HEK293 (cell line): Measurements from ENCODE around the gene EHD1.

Experiments used
- CTCF ChIA-PET: fragments of 350-600 bp; formaldehyde crosslinking; extraction: SDS; loops from one replicate; lab custom pipeline; 2021; ENCODE audit warnings: antibody characterized with exemption; lab: Yijun Ruan, JAX
- POLR2A ChIA-PET: fragments of 300-600 bp; formaldehyde crosslinking; extraction: SDS; loops from one replicate; lab custom pipeline; 2020; ENCODE audit warnings: antibody characterized with exemption, inconsistent platforms; lab: Yijun Ruan, JAX
- H3K27ac ChIP-seq: fragments of 200-500 bp; sonication (Bioruptor generic); 2 replicates; pipeline ENCODE4 v1.5.1; 2014; ENCODE audit warnings: low read depth, low read length, control low read depth, inconsistent platforms; ENCODE audit errors: extremely low read depth
- H3K36me3 ChIP-seq, 2 experiments: fragments of 200-500 bp in 1 of 2; sonication (Bioruptor generic) in 1 of 2; 1 replicate in 1 of 2; 2 replicates in 1 of 2; pipeline ENCODE4 v1.5.1; 2014 to 2017; ENCODE audit warnings: inconsistent platforms in 2 of 2, low read length in 2 of 2; ENCODE audit not compliant: control insufficient read depth in 2 of 2, insufficient read depth in 1 of 2
- H3K4me1 ChIP-seq: fragments of 200-500 bp; sonication (Bioruptor generic); 2 replicates; pipeline ENCODE4 v1.5.1; 2014; ENCODE audit warnings: mild to moderate bottlenecking, low read length, inconsistent platforms; ENCODE audit not compliant: control insufficient read depth, insufficient read depth
- H3K4me3 ChIP-seq: 2 replicates; pipeline ENCODE4 v1.5.1; 2011; ENCODE audit warnings: low read depth, mild to moderate bottlenecking, control low read depth, low read length, moderate library complexity
- H3K9me3 ChIP-seq: fragments of 200-500 bp; sonication (Bioruptor generic); 2 replicates; pipeline ENCODE4 v1.5.1; 2014; ENCODE audit warnings: low read depth, low read length, inconsistent platforms; ENCODE audit not compliant: control insufficient read depth, insufficient read depth
- GLIS1 ChIP-seq: fragments of 450-650 bp; formaldehyde crosslinking; IDR thresholded peaks from 2 replicates; pipeline ENCODE4 v1.5.1; 2016; ENCODE audit warnings: missing biosample characterization, missing genetic modification characterization
- KLF10 ChIP-seq: fragments of 450-650 bp; IDR thresholded peaks from 2 replicates; pipeline ENCODE4 v1.5.1; 2018; ENCODE audit warnings: missing biosample characterization, mild to moderate bottlenecking, missing genetic modification characterization
- SCRT1 ChIP-seq: fragments of 450-650 bp; formaldehyde crosslinking; IDR thresholded peaks from 2 replicates; pipeline ENCODE4 v1.5.1; 2016; ENCODE audit warnings: missing biosample characterization, missing genetic modification characterization, borderline replicate concordance
- WT1 ChIP-seq: fragments of 450-650 bp; formaldehyde crosslinking; IDR thresholded peaks from 2 replicates; pipeline ENCODE4 v1.5.1; 2016; ENCODE audit warnings: missing biosample characterization, missing genetic modification characterization
- ZBTB17 ChIP-seq: fragments of 450-650 bp; formaldehyde crosslinking; IDR thresholded peaks from 2 replicates; pipeline ENCODE4 v1.5.1; 2016; ENCODE audit warnings: missing biosample characterization, missing genetic modification characterization
- ZNF211 ChIP-seq: fragments of 450-650 bp; formaldehyde crosslinking; IDR thresholded peaks from 2 replicates; pipeline ENCODE4 v1.5.1; 2016; ENCODE audit warnings: low read depth, missing biosample characterization, missing genetic modification characterization
- ZNF302 ChIP-seq: fragments of 450-650 bp; formaldehyde crosslinking; IDR thresholded peaks from 2 replicates; pipeline ENCODE4 v1.5.1; 2016; ENCODE audit warnings: missing biosample characterization, missing genetic modification characterization, low read depth
- ZNF335 ChIP-seq: fragments of 450-650 bp; formaldehyde crosslinking; conservative IDR thresholded peaks from 2 replicates; pipeline ENCODE4 v1.5.1; 2016; ENCODE audit warnings: missing biosample characterization, missing genetic modification characterization
- ZNF341 ChIP-seq: fragments of 450-650 bp; formaldehyde crosslinking; IDR thresholded peaks from 2 replicates; pipeline ENCODE4; 2016; ENCODE audit warnings: low read depth, missing biosample characterization, missing genetic modification characterization
- ZNF354C ChIP-seq: fragments of 450-650 bp; formaldehyde crosslinking; IDR thresholded peaks from 2 replicates; pipeline ENCODE4 v1.5.1; 2016; ENCODE audit warnings: missing biosample characterization, missing genetic modification characterization, low read depth, borderline replicate concordance
- ZNF473 ChIP-seq: fragments of 450-650 bp; formaldehyde crosslinking; IDR thresholded peaks from 2 replicates; pipeline ENCODE4 v1.5.1; 2017; ENCODE audit warnings: missing biosample characterization, missing genetic modification characterization
- ZNF549 ChIP-seq: fragments of 450-650 bp; IDR thresholded peaks from 2 replicates; pipeline ENCODE4 v1.5.1; 2018; ENCODE audit warnings: missing biosample characterization, missing genetic modification characterization, mild to moderate bottlenecking, inconsistent platforms, moderate library complexity
- ZNF558 ChIP-seq: fragments of 450-650 bp; formaldehyde crosslinking; IDR thresholded peaks from 2 replicates; pipeline ENCODE4 v1.5.1; 2016; ENCODE audit warnings: missing biosample characterization, missing genetic modification characterization
- ZNF664 ChIP-seq: fragments of 450-650 bp; formaldehyde crosslinking; IDR thresholded peaks from 2 replicates; pipeline ENCODE4 v1.5.1; 2016; ENCODE audit warnings: missing biosample characterization, missing genetic modification characterization
- TF ChIP-seq, protein P1 (sequence below): fragments of 450-650 bp; formaldehyde crosslinking; IDR thresholded peaks from 2 replicates; pipeline ENCODE4 v1.5.1; 2016; ENCODE audit warnings: missing biosample characterization, missing genetic modification characterization
- TF ChIP-seq, protein P2 (sequence below): fragments of 450-650 bp; formaldehyde crosslinking; IDR thresholded peaks from 2 replicates; pipeline ENCODE4 v1.5.1; 2016; ENCODE audit warnings: missing biosample characterization, missing genetic modification characterization
- TF ChIP-seq, protein P3 (sequence below): fragments of 450-650 bp; formaldehyde crosslinking; IDR thresholded peaks from 2 replicates; pipeline ENCODE4 v1.5.1; 2016; ENCODE audit warnings: missing biosample characterization, missing genetic modification characterization, borderline replicate concordance
- TF ChIP-seq, protein P4 (sequence below): fragments of 450-650 bp; formaldehyde crosslinking; IDR thresholded peaks from 2 replicates; pipeline ENCODE4 v1.5.1; 2017; ENCODE audit warnings: missing biosample characterization, mild to moderate bottlenecking, missing genetic modification characterization, moderate library complexity

Gene EHD1

DNA sequence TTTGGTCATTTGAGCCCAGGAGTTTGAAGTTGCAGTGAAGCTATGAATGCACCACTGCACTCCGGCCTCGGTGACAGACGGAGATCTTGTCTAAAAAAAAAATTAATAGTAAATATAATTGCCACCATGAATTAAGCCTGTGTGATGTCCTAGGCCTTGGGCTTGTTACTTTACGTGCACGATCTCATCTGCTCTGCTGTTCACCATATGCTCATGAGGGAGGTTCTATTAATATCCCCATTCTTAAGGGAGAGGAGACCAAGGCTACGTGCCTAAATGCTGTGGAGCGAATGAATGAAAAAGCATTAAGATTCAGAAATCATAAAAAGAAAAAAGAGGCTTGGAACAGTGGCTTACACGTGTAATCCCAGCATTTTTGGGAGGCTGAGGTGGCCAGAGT is 41.2 kb upstream of the EHD1 start (continued):
- TF ChIP-seq ZNF549 (tag by site-specific recombination) = no peak

DNA sequence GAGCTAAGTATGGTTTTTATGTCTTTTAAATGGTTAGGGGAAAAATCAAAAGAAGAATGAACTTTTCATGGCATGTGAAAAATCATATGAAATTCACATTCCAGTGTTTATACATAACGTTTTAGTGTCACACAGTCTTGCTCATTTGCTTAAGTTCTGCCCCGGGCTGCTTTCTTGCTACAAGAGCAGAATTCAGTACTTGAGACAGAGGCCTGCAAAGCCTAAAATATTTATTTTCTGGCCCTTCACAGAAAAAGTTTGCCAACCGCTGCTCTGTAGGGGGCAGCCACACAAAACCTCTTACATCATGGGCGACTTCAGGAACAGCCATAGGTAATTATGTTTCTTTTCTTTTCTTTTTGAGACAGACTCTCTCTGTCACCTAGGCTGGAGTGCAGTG is 39.6 kb upstream of the EHD1 start:
- TF ChIP-seq, protein P1, sequence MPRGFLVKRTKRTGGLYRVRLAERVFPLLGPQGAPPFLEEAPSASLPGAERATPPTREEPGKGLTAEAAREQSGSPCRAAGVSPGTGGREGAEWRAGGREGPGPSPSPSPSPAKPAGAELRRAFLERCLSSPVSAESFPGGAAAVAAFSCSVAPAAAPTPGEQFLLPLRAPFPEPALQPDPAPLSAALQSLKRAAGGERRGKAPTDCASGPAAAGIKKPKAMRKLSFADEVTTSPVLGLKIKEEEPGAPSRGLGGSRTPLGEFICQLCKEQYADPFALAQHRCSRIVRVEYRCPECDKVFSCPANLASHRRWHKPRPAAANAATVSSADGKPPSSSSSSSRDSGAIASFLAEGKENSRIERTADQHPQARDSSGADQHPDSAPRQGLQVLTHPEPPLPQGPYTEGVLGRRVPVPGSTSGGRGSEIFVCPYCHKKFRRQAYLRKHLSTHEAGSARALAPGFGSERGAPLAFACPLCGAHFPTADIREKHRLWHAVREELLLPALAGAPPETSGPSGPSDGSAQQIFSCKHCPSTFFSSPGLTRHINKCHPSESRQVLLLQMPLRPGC = no peak
- TF ChIP-seq SCRT1 (tag by site-specific recombination) = no peak
- TF ChIP-seq ZNF335 (tag by site-specific recombination) = peak; percentile 53
- peak; percentile 50; the same call in 1 of the 2 replicates for TF ChIP-seq ZNF341 (tag by site-specific recombination)
- TF ChIP-seq ZNF558 = no peak
- TF ChIP-seq ZNF354C = no peak
- TF ChIP-seq, protein P2, sequence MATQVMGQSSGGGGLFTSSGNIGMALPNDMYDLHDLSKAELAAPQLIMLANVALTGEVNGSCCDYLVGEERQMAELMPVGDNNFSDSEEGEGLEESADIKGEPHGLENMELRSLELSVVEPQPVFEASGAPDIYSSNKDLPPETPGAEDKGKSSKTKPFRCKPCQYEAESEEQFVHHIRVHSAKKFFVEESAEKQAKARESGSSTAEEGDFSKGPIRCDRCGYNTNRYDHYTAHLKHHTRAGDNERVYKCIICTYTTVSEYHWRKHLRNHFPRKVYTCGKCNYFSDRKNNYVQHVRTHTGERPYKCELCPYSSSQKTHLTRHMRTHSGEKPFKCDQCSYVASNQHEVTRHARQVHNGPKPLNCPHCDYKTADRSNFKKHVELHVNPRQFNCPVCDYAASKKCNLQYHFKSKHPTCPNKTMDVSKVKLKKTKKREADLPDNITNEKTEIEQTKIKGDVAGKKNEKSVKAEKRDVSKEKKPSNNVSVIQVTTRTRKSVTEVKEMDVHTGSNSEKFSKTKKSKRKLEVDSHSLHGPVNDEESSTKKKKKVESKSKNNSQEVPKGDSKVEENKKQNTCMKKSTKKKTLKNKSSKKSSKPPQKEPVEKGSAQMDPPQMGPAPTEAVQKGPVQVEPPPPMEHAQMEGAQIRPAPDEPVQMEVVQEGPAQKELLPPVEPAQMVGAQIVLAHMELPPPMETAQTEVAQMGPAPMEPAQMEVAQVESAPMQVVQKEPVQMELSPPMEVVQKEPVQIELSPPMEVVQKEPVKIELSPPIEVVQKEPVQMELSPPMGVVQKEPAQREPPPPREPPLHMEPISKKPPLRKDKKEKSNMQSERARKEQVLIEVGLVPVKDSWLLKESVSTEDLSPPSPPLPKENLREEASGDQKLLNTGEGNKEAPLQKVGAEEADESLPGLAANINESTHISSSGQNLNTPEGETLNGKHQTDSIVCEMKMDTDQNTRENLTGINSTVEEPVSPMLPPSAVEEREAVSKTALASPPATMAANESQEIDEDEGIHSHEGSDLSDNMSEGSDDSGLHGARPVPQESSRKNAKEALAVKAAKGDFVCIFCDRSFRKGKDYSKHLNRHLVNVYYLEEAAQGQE (tag by site-specific recombination) = peak; percentile 67; the same call in 1 of the 2 replicates
- no peak for TF ChIP-seq KLF10 (tag by site-specific recombination)
- peak; percentile 63 for TF ChIP-seq GLIS1 (tag by site-specific recombination)
- ChIA-PET POLR2A (interaction anchor here (1.7 kb wide), 1 partner anchor 123 kb away, joined by 5 read pairs; the partner anchor contains the start of gene SAC3D1), CTCF (interaction anchor here (0.6 to 1.6 kb wide), 4 partner anchors 48 to 112 kb away, joined by 3 to 5 read pairs (median 4); partner anchors contain the start of genes BATF2 and CDC42BPG)
- no peaks in the 10 kb centered on the region for H3K9me3 ChIP-seq
- peak overlapping the region; percentile 38 for H3K27ac ChIP-seq
- no peaks in the 10 kb centered on the region for H3K4me1 ChIP-seq
- H3K4me3 ChIP-seq = peak overlapping the region; percentile 42
- H3K36me3 ChIP-seq = peaks cover 0 to 15% of the 10 kb centered on the region in 2 experiments; a peak in 1 of 3 replicates

DNA sequence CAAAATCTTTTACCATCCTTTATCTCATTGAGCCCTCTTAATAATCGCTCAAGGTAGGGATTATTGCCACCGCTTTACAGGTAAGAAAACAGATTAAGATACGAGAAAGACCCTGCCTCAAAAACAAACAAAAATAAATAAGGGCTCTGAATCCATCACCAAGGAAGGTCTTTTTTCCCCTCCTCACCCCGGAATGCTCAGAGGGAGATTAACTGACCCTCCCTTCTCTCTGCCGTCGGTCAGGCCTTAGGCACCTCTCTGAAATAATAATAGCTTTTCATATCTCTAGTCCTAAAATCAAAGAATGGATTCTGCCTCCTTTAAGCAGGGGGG is 39.2 kb upstream of the EHD1 start:
- CTCF ChIA-PET = interaction anchor here (0.6 to 1.6 kb wide), 4 partner anchors 47 to 112 kb away, joined by 3 to 5 read pairs (median 4); partner anchors contain the start of genes BATF2 and CDC42BPG
- POLR2A ChIA-PET = interaction anchor here (1.7 kb wide), 1 partner anchor 123 kb away, joined by 5 read pairs; the partner anchor contains the start of gene SAC3D1
- Histone ChIP-seq H3K27ac (peak overlapping the region; percentile 38), H3K4me3 (peak overlapping the region; percentile 42), H3K36me3 (peaks cover 0 to 19% of the 10 kb centered on the region in 2 experiments; a peak in 1 of 3 replicates), H3K9me3 (no peaks in the 10 kb centered on the region), H3K4me1 (no peaks in the 10 kb centered on the region)
- TF ChIP-seq ZNF549 (tag by site-specific recombination) (no peak), ZNF664 (tag by site-specific recombination) (no peak), ZBTB17 (tag by site-specific recombination) (0 out of 2 replicates have a peak, but pooled peaks have one; percentile 6), ZNF302 (tag by site-specific recombination) (no peak), WT1 (tag by site-specific recombination) (peak; percentile 33; the same call in 1 of the 2 replicates), ZNF211 (tag by site-specific recombination) (no peak), ZNF473 (tag by site-specific recombination) (no peak), ZNF341 (tag by site-specific recombination) (no peak)
- TF ChIP-seq, protein P3, sequence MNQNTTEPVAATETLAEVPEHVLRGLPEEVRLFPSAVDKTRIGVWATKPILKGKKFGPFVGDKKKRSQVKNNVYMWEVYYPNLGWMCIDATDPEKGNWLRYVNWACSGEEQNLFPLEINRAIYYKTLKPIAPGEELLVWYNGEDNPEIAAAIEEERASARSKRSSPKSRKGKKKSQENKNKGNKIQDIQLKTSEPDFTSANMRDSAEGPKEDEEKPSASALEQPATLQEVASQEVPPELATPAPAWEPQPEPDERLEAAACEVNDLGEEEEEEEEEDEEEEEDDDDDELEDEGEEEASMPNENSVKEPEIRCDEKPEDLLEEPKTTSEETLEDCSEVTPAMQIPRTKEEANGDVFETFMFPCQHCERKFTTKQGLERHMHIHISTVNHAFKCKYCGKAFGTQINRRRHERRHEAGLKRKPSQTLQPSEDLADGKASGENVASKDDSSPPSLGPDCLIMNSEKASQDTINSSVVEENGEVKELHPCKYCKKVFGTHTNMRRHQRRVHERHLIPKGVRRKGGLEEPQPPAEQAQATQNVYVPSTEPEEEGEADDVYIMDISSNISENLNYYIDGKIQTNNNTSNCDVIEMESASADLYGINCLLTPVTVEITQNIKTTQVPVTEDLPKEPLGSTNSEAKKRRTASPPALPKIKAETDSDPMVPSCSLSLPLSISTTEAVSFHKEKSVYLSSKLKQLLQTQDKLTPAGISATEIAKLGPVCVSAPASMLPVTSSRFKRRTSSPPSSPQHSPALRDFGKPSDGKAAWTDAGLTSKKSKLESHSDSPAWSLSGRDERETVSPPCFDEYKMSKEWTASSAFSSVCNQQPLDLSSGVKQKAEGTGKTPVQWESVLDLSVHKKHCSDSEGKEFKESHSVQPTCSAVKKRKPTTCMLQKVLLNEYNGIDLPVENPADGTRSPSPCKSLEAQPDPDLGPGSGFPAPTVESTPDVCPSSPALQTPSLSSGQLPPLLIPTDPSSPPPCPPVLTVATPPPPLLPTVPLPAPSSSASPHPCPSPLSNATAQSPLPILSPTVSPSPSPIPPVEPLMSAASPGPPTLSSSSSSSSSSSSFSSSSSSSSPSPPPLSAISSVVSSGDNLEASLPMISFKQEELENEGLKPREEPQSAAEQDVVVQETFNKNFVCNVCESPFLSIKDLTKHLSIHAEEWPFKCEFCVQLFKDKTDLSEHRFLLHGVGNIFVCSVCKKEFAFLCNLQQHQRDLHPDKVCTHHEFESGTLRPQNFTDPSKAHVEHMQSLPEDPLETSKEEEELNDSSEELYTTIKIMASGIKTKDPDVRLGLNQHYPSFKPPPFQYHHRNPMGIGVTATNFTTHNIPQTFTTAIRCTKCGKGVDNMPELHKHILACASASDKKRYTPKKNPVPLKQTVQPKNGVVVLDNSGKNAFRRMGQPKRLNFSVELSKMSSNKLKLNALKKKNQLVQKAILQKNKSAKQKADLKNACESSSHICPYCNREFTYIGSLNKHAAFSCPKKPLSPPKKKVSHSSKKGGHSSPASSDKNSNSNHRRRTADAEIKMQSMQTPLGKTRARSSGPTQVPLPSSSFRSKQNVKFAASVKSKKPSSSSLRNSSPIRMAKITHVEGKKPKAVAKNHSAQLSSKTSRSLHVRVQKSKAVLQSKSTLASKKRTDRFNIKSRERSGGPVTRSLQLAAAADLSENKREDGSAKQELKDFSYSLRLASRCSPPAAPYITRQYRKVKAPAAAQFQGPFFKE (tag by site-specific recombination) = no peak
- TF ChIP-seq, protein P4, sequence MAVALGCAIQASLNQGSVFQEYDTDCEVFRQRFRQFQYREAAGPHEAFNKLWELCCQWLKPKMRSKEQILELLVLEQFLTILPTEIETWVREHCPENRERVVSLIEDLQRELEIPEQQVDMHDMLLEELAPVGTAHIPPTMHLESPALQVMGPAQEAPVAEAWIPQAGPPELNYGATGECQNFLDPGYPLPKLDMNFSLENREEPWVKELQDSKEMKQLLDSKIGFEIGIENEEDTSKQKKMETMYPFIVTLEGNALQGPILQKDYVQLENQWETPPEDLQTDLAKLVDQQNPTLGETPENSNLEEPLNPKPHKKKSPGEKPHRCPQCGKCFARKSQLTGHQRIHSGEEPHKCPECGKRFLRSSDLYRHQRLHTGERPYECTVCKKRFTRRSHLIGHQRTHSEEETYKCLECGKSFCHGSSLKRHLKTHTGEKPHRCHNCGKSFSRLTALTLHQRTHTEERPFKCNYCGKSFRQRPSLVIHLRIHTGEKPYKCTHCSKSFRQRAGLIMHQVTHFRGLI (tag by site-specific recombination) = 0 out of 2 replicates have a peak, but pooled peaks have one; percentile 4
